ENCODE measurements around the gene STOML1. TPM values are rescaled to one million over a fixed set of nuclear protein-coding genes. Genes with fewer than 3 reads are reported as not detected.

STOML1 gene
- polyA plus RNA-seq, 3 donors = 3.8 to 5.1 (median 4.7) TPM

- H4K20me1 ChIP-seq (ENCODE audit: insufficient read depth, low read length) = no peaks in the 10 kb centered on the region
- H3K4me2 ChIP-seq (replicated peaks; ENCODE audit: extremely low read depth, low read length, poor library complexity, severe bottlenecking) = no peak overlapping the region
- no peaks in the 10 kb centered on the region for H3K79me2 ChIP-seq (ENCODE audit: insufficient read depth, low read length)
- H3K27ac Mint-ChIP-seq = no peak overlapping the region
- peaks cover 21 to 28% (median 23%) of the 10 kb centered on the region in 3 donors for H3K27me3 Mint-ChIP-seq (ENCODE audit: low read depth in 3 of 3)
- intact Hi-C loops (cut with micrococcal nuclease) = no loop called here
- DNase-seq = peak; percentile 8 to 42 (median 12)
- H3K4me3 ChIP-seq (replicated peaks in 1 of 3; ENCODE audit: low read depth in 2 of 3, low read length in 3 of 3) = no peak overlapping the region
- H3K36me3 Mint-ChIP-seq = no peaks in the 10 kb centered on the region
- 1% methylated on average over 9 of the region's 9 CpGs for WGBS (ENCODE audit: insufficient coverage)
- H3K9me3 Mint-ChIP-seq = no peaks in the 10 kb centered on the region
- H3K9ac ChIP-seq (ENCODE audit: insufficient read depth, low read length, poor library complexity, severe bottlenecking) = no peak overlapping the region
- H2AFZ ChIP-seq (ENCODE audit: insufficient read depth, low read depth, low read length, poor library complexity, severe bottlenecking) = no peak overlapping the region
- H3K27me3 ChIP-seq (ENCODE audit: control insufficient read depth in 2 of 2, insufficient read depth in 2 of 2, low read length in 2 of 2) = no peaks in the 10 kb centered on the region
- H3K27ac ChIP-seq (ENCODE audit: low read depth in 1 of 2, low read length in 2 of 2) = no peak overlapping the region
- H3K36me3 ChIP-seq (replicated peaks in 1 of 2; ENCODE audit: control insufficient read depth in 1 of 2, insufficient read depth in 2 of 2, low read length in 2 of 2) = no peaks in the 10 kb centered on the region
- H3K4me1 ChIP-seq (ENCODE audit: control insufficient read depth in 1 of 2, insufficient read depth in 2 of 2, low read length in 2 of 2) = peaks cover 7 to 10% of the 10 kb centered on the region in 2 donors
- H3K9me3 ChIP-seq (replicated peaks in 1 of 2; ENCODE audit: control insufficient read depth in 1 of 2, insufficient read depth in 1 of 2, low read length in 2 of 2) = no peaks in the 10 kb centered on the region
- TF ChIP-seq CTCF (IDR thresholded peaks at IDR 0.05) = no peak
- peak overlapping the region; percentile 18 to 51 for H3K4me3 Mint-ChIP-seq
- H3K4me1 Mint-ChIP-seq = peaks cover 27% of the 10 kb centered on the region
These were observed 35.4 kb downstream of the STOML1 start for GRCh38 chr15:73956743-73957135.

GRCh38 chr15:73955861-73956742, 36.0 kb downstream of the STOML1 start:
- intact Hi-C loops (cut with micrococcal nuclease) = no loop called here
- no peak overlapping the region for H3K27ac ChIP-seq (ENCODE audit: low read depth in 1 of 2, low read length in 2 of 2)
- H3K36me3 Mint-ChIP-seq = no peaks in the 10 kb centered on the region

More at GRCh38 chr15:73955861-73956742, 36.0 kb downstream of the STOML1 start:
- Histone ChIP-seq H3K4me3 (replicated peaks in 1 of 3; ENCODE audit: low read depth in 2 of 3, low read length in 3 of 3) (no peak overlapping the region), H3K9me3 (replicated peaks in 1 of 2; ENCODE audit: control insufficient read depth in 1 of 2, insufficient read depth in 1 of 2, low read length in 2 of 2) (no peaks in the 10 kb centered on the region), H3K27me3 (ENCODE audit: control insufficient read depth in 2 of 2, insufficient read depth in 2 of 2, low read length in 2 of 2) (no peaks in the 10 kb centered on the region), H3K79me2 (ENCODE audit: insufficient read depth, low read length) (no peaks in the 10 kb centered on the region), H2AFZ (ENCODE audit: insufficient read depth, low read depth, low read length, poor library complexity, severe bottlenecking) (no peak overlapping the region), H3K4me1 (ENCODE audit: control insufficient read depth in 1 of 2, insufficient read depth in 2 of 2, low read length in 2 of 2) (peaks cover 10 to 17% of the 10 kb centered on the region in 2 donors), H3K36me3 (replicated peaks in 1 of 2; ENCODE audit: control insufficient read depth in 1 of 2, insufficient read depth in 2 of 2, low read length in 2 of 2) (no peaks in the 10 kb centered on the region), H4K20me1 (ENCODE audit: insufficient read depth, low read length) (no peaks in the 10 kb centered on the region), H3K4me2 (replicated peaks; ENCODE audit: extremely low read depth, low read length, poor library complexity, severe bottlenecking) (no peak overlapping the region), H3K9ac (ENCODE audit: insufficient read depth, low read length, poor library complexity, severe bottlenecking) (no peak overlapping the region)
- TF ChIP-seq CTCF (IDR thresholded peaks at IDR 0.05) = no peak
- peak overlapping the region in 1 of 2 donors; percentile 51 for H3K4me3 Mint-ChIP-seq
- peaks cover 21 to 28% (median 22%) of the 10 kb centered on the region in 3 donors for H3K27me3 Mint-ChIP-seq (ENCODE audit: low read depth in 3 of 3)
- no peak overlapping the region for H3K27ac Mint-ChIP-seq
- WGBS (ENCODE audit: insufficient coverage) = 73% methylated on average over 5 of the region's 12 CpGs
- DNase-seq = no peak
- peaks cover 30% of the 10 kb centered on the region for H3K4me1 Mint-ChIP-seq
- H3K9me3 Mint-ChIP-seq = no peaks in the 10 kb centered on the region
